Chondrocyte (in vitro differentiated cells): ENCODE data around the gene PI4K2B. TPM values are rescaled to one million over a fixed set of nuclear protein-coding genes. Genes with fewer than 3 reads are reported as not detected.

Source experiments
- DNase-seq: peaks from one replicate; pipeline ENCODE4 v3.0.0; 2021; ENCODE audit warnings: mixed read lengths, low spot score
- H3K27ac Mint-ChIP-seq: one replicate; pipeline ENCODE4 v1.8.0; 2021; ENCODE audit warnings: mild to moderate bottlenecking, moderate library complexity, mixed read lengths; ENCODE audit not compliant: unreplicated experiment
- H3K27me3 Mint-ChIP-seq: 2 replicates; pipeline ENCODE4 v1.8.0; 2021; ENCODE audit warnings: low read depth, mixed read lengths
- H3K36me3 Mint-ChIP-seq: 2 replicates; pipeline ENCODE4 v1.8.0; 2021; ENCODE audit warnings: low read depth, mixed read lengths
- H3K4me1 Mint-ChIP-seq: 2 replicates; pipeline ENCODE4 v1.8.0; 2021; ENCODE audit warnings: low read depth, mild to moderate bottlenecking, mixed read lengths
- H3K4me3 Mint-ChIP-seq: one replicate; pipeline ENCODE4 v1.8.0; 2021; ENCODE audit warnings: mild to moderate bottlenecking, moderate library complexity, mixed read lengths; ENCODE audit not compliant: unreplicated experiment
- H3K9me3 Mint-ChIP-seq: 2 replicates; pipeline ENCODE4 v1.8.0; 2021; ENCODE audit warnings: low read depth, mixed read lengths
- total RNA-seq: library from RNA; stranded (reverse); gene quantifications from 3 replicates; pipeline ENCODE4 v1.2.1, GENCODE V29; 2021
- TF ChIP-seq, protein P1 (sequence below): fragments of 200-600 bp; sonication (generic); IDR thresholded peaks from 2 replicates; pipeline ENCODE4 v1.5.0; 2021; ENCODE audit warnings: antibody characterized with exemption, mild to moderate bottlenecking, moderate library complexity

The PI4K2B gene
- total RNA-seq, 1 donor from 2014 or later = 15.5 TPM

DNA sequence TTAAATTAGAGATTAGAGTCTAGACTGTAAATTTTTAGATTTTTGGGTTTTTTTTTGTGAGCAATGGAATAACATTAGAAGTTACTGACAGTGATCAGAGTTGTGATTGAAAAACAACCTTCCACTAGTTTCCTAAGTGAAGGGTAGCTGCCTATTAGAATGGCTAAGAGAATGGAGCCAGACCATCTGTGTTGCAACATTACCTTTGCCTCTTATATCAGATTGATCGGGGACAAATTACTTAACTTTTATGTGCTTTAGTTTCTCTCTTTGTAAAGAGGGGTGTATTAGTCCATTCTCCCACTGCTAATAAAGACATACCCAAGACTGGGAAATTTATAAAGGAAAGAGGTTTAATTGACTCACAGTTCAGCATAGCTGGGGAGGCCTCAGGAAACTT lies 12.5 kb upstream of the PI4K2B start:
- DNase-seq = no peak
- Mint-ChIP-seq H3K27me3 (no peaks in the 10 kb centered on the region), H3K4me3 (no peak overlapping the region), H3K9me3 (peaks cover 32% of the 10 kb centered on the region), H3K4me1 (no peaks in the 10 kb centered on the region), H3K36me3 (peaks cover 13% of the 10 kb centered on the region), H3K27ac (no peak overlapping the region)
- TF ChIP-seq, protein P1, sequence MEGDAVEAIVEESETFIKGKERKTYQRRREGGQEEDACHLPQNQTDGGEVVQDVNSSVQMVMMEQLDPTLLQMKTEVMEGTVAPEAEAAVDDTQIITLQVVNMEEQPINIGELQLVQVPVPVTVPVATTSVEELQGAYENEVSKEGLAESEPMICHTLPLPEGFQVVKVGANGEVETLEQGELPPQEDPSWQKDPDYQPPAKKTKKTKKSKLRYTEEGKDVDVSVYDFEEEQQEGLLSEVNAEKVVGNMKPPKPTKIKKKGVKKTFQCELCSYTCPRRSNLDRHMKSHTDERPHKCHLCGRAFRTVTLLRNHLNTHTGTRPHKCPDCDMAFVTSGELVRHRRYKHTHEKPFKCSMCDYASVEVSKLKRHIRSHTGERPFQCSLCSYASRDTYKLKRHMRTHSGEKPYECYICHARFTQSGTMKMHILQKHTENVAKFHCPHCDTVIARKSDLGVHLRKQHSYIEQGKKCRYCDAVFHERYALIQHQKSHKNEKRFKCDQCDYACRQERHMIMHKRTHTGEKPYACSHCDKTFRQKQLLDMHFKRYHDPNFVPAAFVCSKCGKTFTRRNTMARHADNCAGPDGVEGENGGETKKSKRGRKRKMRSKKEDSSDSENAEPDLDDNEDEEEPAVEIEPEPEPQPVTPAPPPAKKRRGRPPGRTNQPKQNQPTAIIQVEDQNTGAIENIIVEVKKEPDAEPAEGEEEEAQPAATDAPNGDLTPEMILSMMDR = no peak

DNA sequence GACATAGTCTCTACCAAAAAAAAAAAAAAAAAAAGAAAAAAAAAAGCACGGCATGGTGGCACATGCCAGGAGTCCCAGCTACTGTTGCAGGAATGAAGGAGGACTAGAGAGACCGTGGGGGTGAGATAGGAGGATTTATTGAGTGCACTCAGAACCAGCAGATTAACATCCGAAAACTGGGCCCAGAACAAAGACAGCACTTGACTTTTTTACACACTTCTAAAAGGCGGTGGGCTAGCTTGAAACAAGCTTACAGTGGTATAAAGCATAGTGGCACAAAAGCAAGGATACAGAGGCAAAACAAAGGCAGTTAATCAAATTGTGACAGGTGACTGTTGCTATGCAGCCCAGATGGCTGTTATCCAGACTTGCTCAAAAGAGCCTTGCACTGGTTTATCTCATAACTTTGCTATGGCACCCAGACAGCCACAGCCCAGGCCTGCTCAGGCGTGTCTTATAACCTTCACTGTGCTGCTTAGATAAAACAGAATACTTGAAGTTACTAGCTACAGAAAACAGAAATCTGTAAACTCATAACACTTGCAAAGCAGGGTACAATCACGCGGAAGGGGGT lies 9.9 kb upstream of the PI4K2B start:
- Mint-ChIP-seq H3K9me3 (peaks cover 42% of the 10 kb centered on the region), H3K27me3 (no peaks in the 10 kb centered on the region)
- no peak for DNase-seq

DNA sequence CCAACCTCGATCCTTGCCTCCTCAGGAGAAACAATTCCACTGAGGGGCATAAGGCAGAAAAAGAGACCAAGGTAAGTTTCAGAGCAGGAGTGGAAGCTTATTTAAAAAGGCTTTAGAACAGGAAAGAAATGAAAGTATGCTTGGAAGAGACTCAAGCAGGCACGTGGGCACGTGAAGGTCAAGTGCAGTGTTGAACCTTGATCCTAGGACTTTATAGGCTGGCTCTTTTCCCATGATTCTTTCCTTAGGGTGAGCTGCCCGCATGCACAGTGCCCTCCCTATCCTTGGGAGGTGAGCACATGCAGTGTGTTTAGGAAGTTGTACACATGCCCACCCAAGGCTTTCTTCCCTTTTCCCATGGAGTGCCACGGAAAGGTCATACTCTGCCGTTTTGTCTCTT lies 4.0 kb upstream of the PI4K2B start:
- DNase-seq = no peak
- no peak overlapping the region for H3K27ac Mint-ChIP-seq
- H3K27me3 Mint-ChIP-seq = no peaks in the 10 kb centered on the region
- H3K4me3 Mint-ChIP-seq = no peak overlapping the region
- H3K4me1 Mint-ChIP-seq = peaks cover 1% of the 10 kb centered on the region
- TF ChIP-seq, protein P1 = no peak
- peaks cover 46% of the 10 kb centered on the region for H3K9me3 Mint-ChIP-seq
- H3K36me3 Mint-ChIP-seq = peaks cover 16% of the 10 kb centered on the region

More for the DNA sequence above, 9.9 kb upstream of the PI4K2B start:
- Mint-ChIP-seq H3K27ac (no peak overlapping the region), H3K4me1 (no peaks in the 10 kb centered on the region), H3K36me3 (peaks cover 17% of the 10 kb centered on the region), H3K4me3 (no peak overlapping the region)
- TF ChIP-seq, protein P1 = no peak

DNA sequence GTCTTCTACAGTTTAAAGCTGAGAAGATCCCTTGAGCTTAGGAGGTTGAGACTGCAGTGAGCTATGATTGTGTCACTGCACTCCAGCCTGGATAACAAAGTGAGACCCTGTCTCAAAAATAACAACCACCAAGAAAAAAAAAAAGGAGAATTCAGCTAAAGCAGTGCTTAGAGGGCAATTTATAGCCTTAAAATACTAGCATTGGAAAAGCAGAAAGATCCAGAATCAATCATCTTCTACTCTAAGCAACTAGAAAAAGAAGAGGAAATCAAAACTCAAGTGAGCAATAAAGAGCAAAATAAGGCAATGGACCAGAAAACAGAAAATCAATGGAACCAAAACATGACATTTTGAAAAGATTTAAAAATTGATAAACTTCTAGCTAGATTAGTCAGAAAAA lies 639 bp upstream of the PI4K2B start:
- Mint-ChIP-seq H3K36me3 (peaks cover 10% of the 10 kb centered on the region), H3K27ac (no peak overlapping the region), H3K27me3 (no peaks in the 10 kb centered on the region), H3K4me3 (peak overlapping the region; percentile 68), H3K4me1 (peaks cover 16% of the 10 kb centered on the region), H3K9me3 (peaks cover 35% of the 10 kb centered on the region)
- TF ChIP-seq, protein P1 = no peak
- DNase-seq = no peak

DNA sequence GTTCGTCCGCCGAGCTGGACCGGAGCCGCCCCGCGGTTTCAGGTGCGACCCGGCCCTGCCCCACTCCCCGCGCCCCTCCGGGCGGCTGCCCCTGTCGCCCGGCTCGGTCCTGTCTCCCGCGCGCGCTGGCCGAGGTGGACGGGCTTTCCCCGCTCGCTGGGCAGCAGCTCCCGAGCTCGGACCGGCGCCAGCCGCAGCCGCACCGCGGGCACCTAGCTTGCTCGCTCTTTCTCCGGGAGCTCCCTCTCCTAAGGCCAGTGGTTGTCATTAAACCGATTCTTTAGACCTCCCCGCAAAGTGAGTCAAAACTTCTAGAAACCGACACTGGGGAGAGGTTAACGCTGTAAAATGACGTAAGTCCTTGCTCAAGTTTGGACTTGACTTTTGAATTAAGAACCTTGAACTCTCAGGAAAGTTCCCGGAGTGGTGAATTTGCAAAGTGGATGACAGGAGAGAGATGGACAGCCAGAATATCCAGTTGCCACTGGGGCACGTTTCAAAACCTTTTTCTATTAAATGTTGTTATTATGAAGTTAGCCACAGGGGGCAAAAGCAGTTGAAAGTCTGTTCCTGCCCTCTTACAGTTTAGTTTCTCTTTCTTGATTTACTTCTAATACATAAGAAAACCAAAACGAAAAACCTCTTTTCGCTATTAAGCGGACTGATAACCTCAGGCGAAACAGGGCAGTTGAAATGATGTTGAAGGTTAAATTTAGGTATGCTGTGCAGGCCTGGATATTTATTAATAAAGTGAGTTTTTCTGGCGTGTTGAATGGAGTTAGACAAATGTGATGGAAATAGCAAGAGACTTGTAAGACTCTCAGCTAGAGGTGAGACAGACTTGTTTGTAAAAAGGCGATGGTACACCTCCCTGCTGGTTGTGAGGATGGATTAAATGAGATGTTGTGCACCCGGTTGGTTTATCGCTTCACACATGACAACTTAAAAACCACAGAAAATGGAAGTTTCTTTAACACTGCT lies 847 bp downstream of the PI4K2B start:
- TF ChIP-seq, protein P1 = peak; percentile 77
- peaks cover 22% of the 10 kb centered on the region for H3K9me3 Mint-ChIP-seq
- H3K4me3 Mint-ChIP-seq = peak overlapping the region; percentile 77
- no peak for DNase-seq
- no peaks in the 10 kb centered on the region for H3K27me3 Mint-ChIP-seq
- peaks cover 10% of the 10 kb centered on the region for H3K36me3 Mint-ChIP-seq
- H3K4me1 Mint-ChIP-seq = peaks cover 16% of the 10 kb centered on the region
- peak overlapping the region; percentile 92 for H3K27ac Mint-ChIP-seq
